Body of pancreas (tissue), 4 donors: ENCODE results near the gene LMAN2. TPM values are rescaled to one million over a fixed set of nuclear protein-coding genes. Genes with fewer than 3 reads are reported as not detected.

ENCODE experiments used
- ATAC-seq: fragments of 150-250 bp; one replicate; pipeline ENCODE4 v1.9.1; 2016
- DNase-seq, 4 donors: peaks; one replicate each; pipeline ENCODE4 v3.0.0-alpha.2; 2019
- H3K27ac ChIP-seq, 4 donors: fragments of 200-600 bp; sonication (generic); 1 replicate in 3 of 4; 2 replicates in 1 of 4; pipeline versions ENCODE4 v1.5.1 to v1.6.1; 2016 to 2019; ENCODE audit warnings: mild to moderate bottlenecking in 1 of 4, mixed read lengths in 1 of 4, moderate library complexity in 1 of 4
- H3K27me3 ChIP-seq, 2 donors: fragments of 200-600 bp; sonication (generic); one replicate each; pipeline ENCODE4 v1.6.0; 2016; ENCODE audit warnings: mild to moderate bottlenecking in 1 of 2
- H3K36me3 ChIP-seq, 2 donors: fragments of 200-600 bp; sonication (generic); replicated peaks in 1 of 2; 2 replicates each; pipeline ENCODE4 v1.5.1; 2016; ENCODE audit warnings: low read depth in 2 of 2; ENCODE audit not compliant: insufficient read depth in 1 of 2
- H3K4me1 ChIP-seq: fragments of 200-600 bp; sonication (generic); one replicate; pipeline ENCODE4 v1.6.0; 2016
- H3K4me3 ChIP-seq, 2 donors: fragments of 200-600 bp; sonication (generic); 1 replicate in 1 of 2; 2 replicates in 1 of 2; pipeline ENCODE4 v1.5.1; 2016 to 2019
- H3K9me3 ChIP-seq, 3 donors: fragments of 200-600 bp; sonication (generic); 1 replicate in 2 of 3; 2 replicates in 1 of 3; pipeline ENCODE4 v1.5.1; 2016
- POLR2A ChIP-seq, 3 donors: fragments of 450-650 bp; IDR thresholded peaks; one replicate each; pipeline ENCODE4 v1.6.1; 2016; ENCODE audit warnings: antibody characterized with exemption in 3 of 3, mild to moderate bottlenecking in 2 of 3
- WGBS, 2 donors: methylation state at CpG; one replicate each; pipeline ENCODE4 v1.1.5; 2017; 5-methylcytosine and 5-hydroxymethylcytosine counted together
- intact Hi-C: fragments of 100-400 bp; cut with DNase I; formaldehyde crosslinking; loops from one replicate; pipeline ENCODE4 v1.15.1; 2023
- total RNA-seq, 2 donors: library from RNA; depleted of rRNA; stranded (reverse); fragments of >200 nt; gene quantifications; one replicate each; pipeline ENCODE4 v1.1.0, GENCODE V29; 2016
- TF ChIP-seq, protein P1 (sequence below), 7 experiments: fragments of 450-650 bp in 4 of 7; fragments of 200-600 bp in 3 of 7; sonication (generic) in 3 of 7; IDR thresholded peaks; one replicate each; pipeline ENCODE4 v1.5.1; 2016 to 2019; ENCODE audit warnings: antibody characterized with exemption in 7 of 7

Gene LMAN2
- total RNA-seq, 2 donors from 2014 or later, result 218 to 227 TPM

DNA sequence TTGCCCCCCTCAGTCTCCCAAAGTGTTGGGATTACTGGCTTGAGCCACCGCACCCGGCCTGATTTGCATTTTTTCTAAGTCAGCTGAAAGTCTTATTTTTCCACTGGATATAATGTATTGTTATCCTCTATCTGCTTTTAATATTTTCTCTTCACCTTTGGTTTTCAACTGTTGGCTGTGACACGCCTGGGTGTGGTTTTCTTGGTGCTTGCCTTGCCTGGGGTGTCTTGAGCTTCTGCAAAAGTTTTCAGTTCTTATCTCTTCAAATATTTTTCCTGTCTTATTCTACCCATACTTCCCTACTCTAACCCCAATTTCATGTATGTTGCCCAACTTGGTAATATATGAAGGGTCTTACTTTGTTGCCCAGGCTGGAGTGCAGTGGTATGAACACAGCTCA lies 35.5 kb downstream of the LMAN2 start:
- ATAC-seq (no peak), DNase-seq (no peak)
- H3K27me3 ChIP-seq, result no peaks in the 10 kb centered on the region
- no peak overlapping the region for H3K4me3 ChIP-seq
- no peak for TF ChIP-seq POLR2A (IDR thresholded peaks at IDR 0.05)
- TF ChIP-seq, protein P1, sequence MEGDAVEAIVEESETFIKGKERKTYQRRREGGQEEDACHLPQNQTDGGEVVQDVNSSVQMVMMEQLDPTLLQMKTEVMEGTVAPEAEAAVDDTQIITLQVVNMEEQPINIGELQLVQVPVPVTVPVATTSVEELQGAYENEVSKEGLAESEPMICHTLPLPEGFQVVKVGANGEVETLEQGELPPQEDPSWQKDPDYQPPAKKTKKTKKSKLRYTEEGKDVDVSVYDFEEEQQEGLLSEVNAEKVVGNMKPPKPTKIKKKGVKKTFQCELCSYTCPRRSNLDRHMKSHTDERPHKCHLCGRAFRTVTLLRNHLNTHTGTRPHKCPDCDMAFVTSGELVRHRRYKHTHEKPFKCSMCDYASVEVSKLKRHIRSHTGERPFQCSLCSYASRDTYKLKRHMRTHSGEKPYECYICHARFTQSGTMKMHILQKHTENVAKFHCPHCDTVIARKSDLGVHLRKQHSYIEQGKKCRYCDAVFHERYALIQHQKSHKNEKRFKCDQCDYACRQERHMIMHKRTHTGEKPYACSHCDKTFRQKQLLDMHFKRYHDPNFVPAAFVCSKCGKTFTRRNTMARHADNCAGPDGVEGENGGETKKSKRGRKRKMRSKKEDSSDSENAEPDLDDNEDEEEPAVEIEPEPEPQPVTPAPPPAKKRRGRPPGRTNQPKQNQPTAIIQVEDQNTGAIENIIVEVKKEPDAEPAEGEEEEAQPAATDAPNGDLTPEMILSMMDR (IDR thresholded peaks at IDR 0.05), result no peak
- no peaks in the 10 kb centered on the region for H3K36me3 ChIP-seq
- no peaks in the 10 kb centered on the region for H3K9me3 ChIP-seq
- intact Hi-C loops, result loop anchor here (10.0 kb wide), 1 partner anchor 159 kb away; the partner anchor contains the start of gene DBN1
- WGBS, 2 donors, result 84 to 96% methylated on average over 3 of the region's 3 CpGs
- H3K27ac ChIP-seq, result no peak overlapping the region
- peaks cover 34% of the 10 kb centered on the region for H3K4me1 ChIP-seq

DNA sequence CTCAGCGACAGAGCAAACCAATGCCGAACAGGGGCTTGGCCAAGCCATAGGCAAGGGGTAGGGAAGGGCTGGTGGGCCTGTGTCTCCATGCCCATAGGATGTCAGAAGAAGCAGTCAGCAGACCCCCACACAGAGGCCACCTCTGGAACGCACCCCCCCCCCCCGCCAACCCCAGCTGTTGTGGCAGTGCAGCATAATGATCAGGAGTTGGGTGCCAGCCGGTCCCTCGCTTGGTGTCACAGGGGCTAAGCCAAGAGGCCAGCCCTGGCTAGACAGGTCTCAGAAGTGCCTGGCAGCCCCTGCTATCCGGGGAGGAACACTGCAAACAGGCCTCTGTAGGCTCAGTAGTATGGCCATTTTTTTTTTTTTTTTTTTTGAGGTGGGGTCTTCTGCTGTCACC lies 36.1 kb downstream of the LMAN2 start:
- Histone ChIP-seq H3K4me1 (peaks cover 40% of the 10 kb centered on the region), H3K27me3 (no peaks in the 10 kb centered on the region), H3K9me3 (no peaks in the 10 kb centered on the region), H3K36me3 (no peaks in the 10 kb centered on the region), H3K4me3 (no peak overlapping the region), H3K27ac (no peak overlapping the region)
- DNase-seq, result peak in 1 of 4 donors; percentile 11
- ATAC-seq, result no peak
- intact Hi-C loops, result loop anchor here (10.0 kb wide), 1 partner anchor 159 kb away; the partner anchor contains the start of gene DBN1
- 88 to 93% methylated on average over 3 to 7 of the region's 7 CpGs for WGBS, 2 donors
- no peak for TF ChIP-seq POLR2A (IDR thresholded peaks at IDR 0.05)
- TF ChIP-seq, protein P1 (IDR thresholded peaks at IDR 0.05), result no peak

DNA sequence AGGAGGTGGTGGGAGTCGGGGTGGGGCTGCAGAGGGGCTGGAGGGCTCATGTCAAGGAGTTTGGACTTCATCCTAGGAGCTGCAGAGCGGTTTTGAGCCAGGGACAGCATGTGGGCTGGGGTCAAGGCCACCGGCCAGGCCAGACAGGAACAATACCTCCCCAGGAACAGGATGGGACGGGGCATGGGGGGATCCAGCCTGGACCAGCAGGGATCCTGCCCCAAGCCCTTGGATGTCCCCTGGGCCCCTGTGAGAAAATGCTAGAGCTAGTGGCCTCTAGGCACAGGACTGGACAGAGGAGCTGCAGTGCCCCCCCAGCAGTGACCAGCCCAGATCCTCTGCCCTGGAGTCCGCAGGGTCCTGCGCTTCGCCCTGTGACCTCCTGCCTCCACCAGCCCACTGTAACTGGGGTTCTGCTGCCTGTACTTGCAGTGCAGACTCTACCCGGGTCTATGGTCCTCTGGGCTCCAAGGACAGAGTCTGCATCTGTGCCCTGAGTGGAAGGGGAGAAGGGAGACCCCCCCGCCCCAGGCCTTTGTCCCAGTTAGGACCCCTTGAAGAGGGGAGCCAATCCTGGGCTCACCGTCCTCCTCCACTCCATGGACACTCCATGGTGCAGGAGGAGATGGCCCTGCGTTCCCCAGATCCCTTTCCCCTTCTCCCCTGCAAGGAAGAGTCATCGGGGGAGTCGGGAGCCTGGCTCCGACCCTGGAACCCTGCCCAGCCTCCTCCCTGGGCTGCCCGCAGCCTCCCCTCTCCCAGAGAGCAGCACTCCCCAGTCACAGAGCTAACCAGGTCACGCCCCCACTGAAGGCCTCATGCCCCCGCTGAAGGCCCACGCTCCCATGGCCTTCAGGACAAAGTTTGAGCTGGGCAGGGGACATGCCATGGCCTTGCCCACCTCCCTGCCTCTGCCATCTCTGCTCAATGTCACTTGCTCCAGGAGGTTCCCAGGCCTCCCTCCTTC lies 36.8 kb downstream of the LMAN2 start:
- DNase-seq (peak in 1 of 4 donors; percentile 11), ATAC-seq (no peak)
- Histone ChIP-seq H3K27ac (no peak overlapping the region), H3K9me3 (no peaks in the 10 kb centered on the region), H3K36me3 (no peaks in the 10 kb centered on the region), H3K4me3 (no peak overlapping the region), H3K27me3 (no peaks in the 10 kb centered on the region), H3K4me1 (peaks cover 47% of the 10 kb centered on the region)
- TF ChIP-seq POLR2A (IDR thresholded peaks at IDR 0.05), result no peak
- TF ChIP-seq, protein P1 (IDR thresholded peaks at IDR 0.05), result no peak
- intact Hi-C loops, result loop anchor here (5.0 to 10.0 kb wide), 2 partner anchors 63 to 160 kb away; partner anchors contain the start of gene DBN1
- WGBS, 2 donors, result 88 to 91% methylated on average over 14 to 17 of the region's 18 CpGs

DNA sequence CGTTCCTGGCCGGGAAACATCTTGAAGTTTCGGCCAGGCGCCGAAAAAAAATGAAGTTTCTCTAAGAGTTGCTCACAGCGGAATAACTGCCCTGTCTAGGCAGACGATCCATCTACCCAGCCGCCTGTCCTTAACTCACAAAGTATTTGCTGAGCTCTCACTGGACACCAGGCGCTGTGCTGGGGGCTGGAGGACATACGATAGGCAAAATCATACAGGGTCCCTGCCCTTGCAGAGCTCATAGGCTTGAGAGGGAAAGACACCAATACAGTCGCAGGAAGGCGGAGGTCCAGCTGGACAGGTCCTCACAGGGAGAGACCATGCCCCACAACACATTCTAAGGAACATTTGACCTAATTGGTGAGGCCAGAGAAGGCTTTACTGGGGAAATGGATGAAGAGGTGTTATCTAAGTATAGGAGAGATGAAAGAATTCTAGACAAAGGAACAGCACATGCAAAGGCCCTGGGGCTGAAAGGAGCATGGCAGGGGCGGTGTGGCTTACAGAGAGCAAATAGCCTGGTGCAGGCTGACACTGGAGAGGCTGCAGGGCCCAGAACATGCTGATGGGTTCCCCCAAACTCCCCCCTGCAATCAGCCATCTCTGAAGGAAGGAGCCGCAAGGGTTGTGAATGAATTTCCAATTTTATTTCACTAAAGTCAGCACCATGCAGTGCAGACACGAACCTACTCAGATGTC lies 37.8 kb downstream of the LMAN2 start:
- no peaks in the 10 kb centered on the region for H3K36me3 ChIP-seq
- no peak overlapping the region for H3K4me3 ChIP-seq
- intact Hi-C loops, result loop anchor here (5.0 to 10.0 kb wide), 2 partner anchors 64 to 161 kb away; partner anchors contain the start of gene DBN1
- no peak overlapping the region for H3K27ac ChIP-seq
- TF ChIP-seq POLR2A (IDR thresholded peaks at IDR 0.05), result no peak
- TF ChIP-seq, protein P1 (IDR thresholded peaks at IDR 0.05), result no peak
- H3K9me3 ChIP-seq, result no peaks in the 10 kb centered on the region
- no peaks in the 10 kb centered on the region for H3K27me3 ChIP-seq
- 92 to 94% methylated on average over 15 of the region's 15 CpGs for WGBS, 2 donors
- H3K4me1 ChIP-seq, result peaks cover 56% of the 10 kb centered on the region
- DNase-seq (peak in 1 of 4 donors; percentile 8), ATAC-seq (no peak)
